HEK293 (cell line): ENCODE results near the gene ST8SIA4.
A peak's percentile ranks its signal among the peaks of the same experiment; 100 is the strongest.

Source experiments
- CTCF ChIA-PET: fragments of 350-600 bp; formaldehyde crosslinking; extraction: SDS; loops from one replicate; lab custom pipeline; 2021; ENCODE audit warnings: antibody characterized with exemption; lab: Yijun Ruan, JAX
- POLR2A ChIA-PET: fragments of 300-600 bp; formaldehyde crosslinking; extraction: SDS; loops from one replicate; lab custom pipeline; 2020; ENCODE audit warnings: antibody characterized with exemption, inconsistent platforms; lab: Yijun Ruan, JAX
- H3K27ac ChIP-seq: fragments of 200-500 bp; sonication (Bioruptor generic); 2 replicates; pipeline ENCODE4 v1.5.1; 2014; ENCODE audit warnings: low read depth, low read length, control low read depth, inconsistent platforms; ENCODE audit errors: extremely low read depth
- H3K36me3 ChIP-seq, 2 experiments: fragments of 200-500 bp in 1 of 2; sonication (Bioruptor generic) in 1 of 2; 1 replicate in 1 of 2; 2 replicates in 1 of 2; pipeline ENCODE4 v1.5.1; 2014 to 2017; ENCODE audit warnings: inconsistent platforms in 2 of 2, low read length in 2 of 2; ENCODE audit not compliant: control insufficient read depth in 2 of 2, insufficient read depth in 1 of 2
- H3K4me1 ChIP-seq: fragments of 200-500 bp; sonication (Bioruptor generic); 2 replicates; pipeline ENCODE4 v1.5.1; 2014; ENCODE audit warnings: mild to moderate bottlenecking, low read length, inconsistent platforms; ENCODE audit not compliant: control insufficient read depth, insufficient read depth
- H3K4me3 ChIP-seq: 2 replicates; pipeline ENCODE4 v1.5.1; 2011; ENCODE audit warnings: low read depth, mild to moderate bottlenecking, control low read depth, low read length, moderate library complexity
- H3K9me3 ChIP-seq: fragments of 200-500 bp; sonication (Bioruptor generic); 2 replicates; pipeline ENCODE4 v1.5.1; 2014; ENCODE audit warnings: low read depth, low read length, inconsistent platforms; ENCODE audit not compliant: control insufficient read depth, insufficient read depth
- MEIS1 ChIP-seq: sonication (generic); formaldehyde crosslinking; IDR thresholded peaks from 2 replicates; pipeline ENCODE4 v1.8.1; 2022; ENCODE audit warnings: missing genetic modification reagents, mild to moderate bottlenecking, borderline replicate concordance
- ZBTB8A ChIP-seq: fragments of 450-650 bp; formaldehyde crosslinking; IDR thresholded peaks from 2 replicates; pipeline ENCODE4 v1.5.1; 2016; ENCODE audit warnings: missing biosample characterization, missing genetic modification characterization
- ZNF202 ChIP-seq: fragments of 450-650 bp; formaldehyde crosslinking; IDR thresholded peaks from 2 replicates; pipeline ENCODE4 v1.5.1; 2016; ENCODE audit warnings: missing biosample characterization, missing genetic modification characterization, borderline replicate concordance
- ZNF24 ChIP-seq: fragments of 450-650 bp; formaldehyde crosslinking; IDR thresholded peaks from 2 replicates; pipeline ENCODE4 v1.5.1; 2016; ENCODE audit warnings: missing biosample characterization, missing genetic modification characterization
- ZNF394 ChIP-seq: fragments of 450-650 bp; formaldehyde crosslinking; IDR thresholded peaks from 2 replicates; pipeline ENCODE4 v1.5.1; 2016; ENCODE audit warnings: missing biosample characterization, missing genetic modification characterization, mild to moderate bottlenecking, moderate library complexity, borderline replicate concordance
- ZNF433 ChIP-seq: fragments of 450-650 bp; formaldehyde crosslinking; IDR thresholded peaks from 2 replicates; pipeline ENCODE4 v1.5.1; 2016; ENCODE audit warnings: missing biosample characterization, missing genetic modification characterization, low read depth
- ZNF488 ChIP-seq: fragments of 450-650 bp; formaldehyde crosslinking; IDR thresholded peaks from 2 replicates; pipeline ENCODE4 v1.5.1; 2016; ENCODE audit warnings: missing biosample characterization, missing genetic modification characterization
- ZNF548 ChIP-seq: fragments of 450-650 bp; formaldehyde crosslinking; IDR thresholded peaks from 2 replicates; pipeline ENCODE4 v1.5.1; 2016; ENCODE audit warnings: missing biosample characterization, missing genetic modification characterization
- ZNF747 ChIP-seq: fragments of 450-650 bp; formaldehyde crosslinking; IDR thresholded peaks from 2 replicates; pipeline ENCODE4 v1.5.1; 2016; ENCODE audit warnings: missing biosample characterization, missing genetic modification characterization
- ZNF777 ChIP-seq: fragments of 450-650 bp; formaldehyde crosslinking; IDR thresholded peaks from 2 replicates; pipeline ENCODE4 v1.5.1; 2017; ENCODE audit warnings: missing biosample characterization, missing genetic modification characterization, borderline replicate concordance
- ZNF792 ChIP-seq: fragments of 450-650 bp; formaldehyde crosslinking; IDR thresholded peaks from 2 replicates; pipeline ENCODE4 v1.5.1; 2016; ENCODE audit warnings: missing biosample characterization, missing genetic modification characterization
- TF ChIP-seq, protein P1 (sequence below): fragments of 450-650 bp; formaldehyde crosslinking; IDR thresholded peaks from 2 replicates; pipeline ENCODE4 v1.5.1; 2016; ENCODE audit warnings: missing biosample characterization, missing genetic modification characterization
- TF ChIP-seq, protein P2 (sequence below): fragments of 450-650 bp; formaldehyde crosslinking; conservative IDR thresholded peaks from 2 replicates; pipeline ENCODE4 v1.5.1; 2016; ENCODE audit warnings: low read depth, missing biosample characterization, missing genetic modification characterization
- TF ChIP-seq, protein P3 (sequence below): fragments of 450-650 bp; formaldehyde crosslinking; IDR thresholded peaks from 2 replicates; pipeline ENCODE4 v1.5.1; 2016; ENCODE audit warnings: missing biosample characterization, missing genetic modification characterization

The ST8SIA4 gene

GRCh38 chr5:100777680-100778300 lies 125.3 kb downstream of the ST8SIA4 start:
- H3K4me3 ChIP-seq = no peak overlapping the region
- CTCF ChIA-PET = no interaction called here

GRCh38 chr5:100775533-100775855 lies 127.6 kb downstream of the ST8SIA4 start:
- TF ChIP-seq, protein P1, sequence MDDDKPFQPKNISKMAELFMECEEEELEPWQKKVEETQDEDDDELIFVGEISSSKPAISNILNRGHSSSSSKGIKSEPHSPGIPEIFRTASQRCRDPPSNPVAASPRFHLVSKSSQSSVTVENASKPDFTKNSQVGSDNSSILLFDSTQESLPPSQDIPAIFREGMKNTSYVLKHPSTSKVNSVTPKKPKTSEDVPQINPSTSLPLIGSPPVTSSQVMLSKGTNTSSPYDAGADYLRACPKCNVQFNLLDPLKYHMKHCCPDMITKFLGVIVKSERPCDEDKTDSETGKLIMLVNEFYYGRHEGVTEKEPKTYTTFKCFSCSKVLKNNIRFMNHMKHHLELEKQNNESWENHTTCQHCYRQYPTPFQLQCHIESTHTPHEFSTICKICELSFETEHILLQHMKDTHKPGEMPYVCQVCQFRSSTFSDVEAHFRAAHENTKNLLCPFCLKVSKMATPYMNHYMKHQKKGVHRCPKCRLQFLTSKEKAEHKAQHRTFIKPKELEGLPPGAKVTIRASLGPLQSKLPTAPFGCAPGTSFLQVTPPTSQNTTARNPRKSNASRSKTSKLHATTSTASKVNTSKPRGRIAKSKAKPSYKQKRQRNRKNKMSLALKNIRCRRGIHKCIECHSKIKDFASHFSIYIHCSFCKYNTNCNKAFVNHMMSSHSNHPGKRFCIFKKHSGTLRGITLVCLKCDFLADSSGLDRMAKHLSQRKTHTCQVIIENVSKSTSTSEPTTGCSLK (tag by site-specific recombination) = no peak
- TF ChIP-seq ZNF488 (tag by site-specific recombination) = no peak
- TF ChIP-seq ZNF433 (tag by site-specific recombination) = no peak
- TF ChIP-seq ZBTB8A (tag by site-specific recombination) = no peak
- no peak for TF ChIP-seq ZNF202
- TF ChIP-seq ZNF792 = no peak
- TF ChIP-seq, protein P2, sequence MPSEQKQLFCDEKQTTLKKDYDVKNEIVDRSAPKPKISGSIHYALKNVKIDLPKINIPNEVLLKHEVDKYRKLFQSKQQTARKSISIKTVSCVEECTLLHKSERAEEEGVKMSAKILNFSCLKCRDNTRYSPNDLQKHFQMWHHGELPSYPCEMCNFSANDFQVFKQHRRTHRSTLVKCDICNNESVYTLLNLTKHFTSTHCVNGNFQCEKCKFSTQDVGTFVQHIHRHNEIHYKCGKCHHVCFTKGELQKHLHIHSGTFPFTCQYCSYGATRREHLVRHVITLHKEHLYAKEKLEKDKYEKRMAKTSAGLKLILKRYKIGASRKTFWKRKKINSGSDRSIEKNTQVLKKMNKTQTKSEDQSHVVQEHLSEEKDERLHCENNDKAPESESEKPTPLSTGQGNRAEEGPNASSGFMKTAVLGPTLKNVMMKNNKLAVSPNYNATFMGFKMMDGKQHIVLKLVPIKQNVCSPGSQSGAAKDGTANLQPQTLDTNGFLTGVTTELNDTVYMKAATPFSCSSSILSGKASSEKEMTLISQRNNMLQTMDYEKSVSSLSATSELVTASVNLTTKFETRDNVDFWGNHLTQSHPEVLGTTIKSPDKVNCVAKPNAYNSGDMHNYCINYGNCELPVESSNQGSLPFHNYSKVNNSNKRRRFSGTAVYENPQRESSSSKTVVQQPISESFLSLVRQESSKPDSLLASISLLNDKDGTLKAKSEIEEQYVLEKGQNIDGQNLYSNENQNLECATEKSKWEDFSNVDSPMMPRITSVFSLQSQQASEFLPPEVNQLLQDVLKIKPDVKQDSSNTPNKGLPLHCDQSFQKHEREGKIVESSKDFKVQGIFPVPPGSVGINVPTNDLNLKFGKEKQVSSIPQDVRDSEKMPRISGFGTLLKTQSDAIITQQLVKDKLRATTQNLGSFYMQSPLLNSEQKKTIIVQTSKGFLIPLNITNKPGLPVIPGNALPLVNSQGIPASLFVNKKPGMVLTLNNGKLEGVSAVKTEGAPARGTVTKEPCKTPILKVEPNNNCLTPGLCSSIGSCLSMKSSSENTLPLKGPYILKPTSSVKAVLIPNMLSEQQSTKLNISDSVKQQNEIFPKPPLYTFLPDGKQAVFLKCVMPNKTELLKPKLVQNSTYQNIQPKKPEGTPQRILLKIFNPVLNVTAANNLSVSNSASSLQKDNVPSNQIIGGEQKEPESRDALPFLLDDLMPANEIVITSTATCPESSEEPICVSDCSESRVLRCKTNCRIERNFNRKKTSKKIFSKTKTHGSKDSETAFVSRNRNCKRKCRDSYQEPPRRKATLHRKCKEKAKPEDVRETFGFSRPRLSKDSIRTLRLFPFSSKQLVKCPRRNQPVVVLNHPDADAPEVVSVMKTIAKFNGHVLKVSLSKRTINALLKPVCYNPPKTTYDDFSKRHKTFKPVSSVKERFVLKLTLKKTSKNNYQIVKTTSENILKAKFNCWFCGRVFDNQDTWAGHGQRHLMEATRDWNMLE = no peak
- TF ChIP-seq ZNF24 (tag by site-specific recombination) = no peak
- TF ChIP-seq, protein P3, sequence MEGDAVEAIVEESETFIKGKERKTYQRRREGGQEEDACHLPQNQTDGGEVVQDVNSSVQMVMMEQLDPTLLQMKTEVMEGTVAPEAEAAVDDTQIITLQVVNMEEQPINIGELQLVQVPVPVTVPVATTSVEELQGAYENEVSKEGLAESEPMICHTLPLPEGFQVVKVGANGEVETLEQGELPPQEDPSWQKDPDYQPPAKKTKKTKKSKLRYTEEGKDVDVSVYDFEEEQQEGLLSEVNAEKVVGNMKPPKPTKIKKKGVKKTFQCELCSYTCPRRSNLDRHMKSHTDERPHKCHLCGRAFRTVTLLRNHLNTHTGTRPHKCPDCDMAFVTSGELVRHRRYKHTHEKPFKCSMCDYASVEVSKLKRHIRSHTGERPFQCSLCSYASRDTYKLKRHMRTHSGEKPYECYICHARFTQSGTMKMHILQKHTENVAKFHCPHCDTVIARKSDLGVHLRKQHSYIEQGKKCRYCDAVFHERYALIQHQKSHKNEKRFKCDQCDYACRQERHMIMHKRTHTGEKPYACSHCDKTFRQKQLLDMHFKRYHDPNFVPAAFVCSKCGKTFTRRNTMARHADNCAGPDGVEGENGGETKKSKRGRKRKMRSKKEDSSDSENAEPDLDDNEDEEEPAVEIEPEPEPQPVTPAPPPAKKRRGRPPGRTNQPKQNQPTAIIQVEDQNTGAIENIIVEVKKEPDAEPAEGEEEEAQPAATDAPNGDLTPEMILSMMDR (tag by site-specific recombination) = no peak
- no peak for TF ChIP-seq ZNF747 (tag by site-specific recombination)
- no peak for TF ChIP-seq ZNF548
- no peak for TF ChIP-seq ZNF777 (tag by site-specific recombination)
- H3K4me3 ChIP-seq = no peak overlapping the region
- ChIA-PET POLR2A (no interaction called here), CTCF (interaction anchor here (0.8 kb wide), 1 partner anchor 184 kb away, joined by 3 read pairs; no protein-coding TSS in a partner anchor)
- no peaks in the 10 kb centered on the region for H3K36me3 ChIP-seq
- H3K9me3 ChIP-seq = no peaks in the 10 kb centered on the region
- H3K4me1 ChIP-seq = no peaks in the 10 kb centered on the region
- H3K27ac ChIP-seq = no peak overlapping the region

More at GRCh38 chr5:100777680-100778300, 125.3 kb downstream of the ST8SIA4 start:
- Histone ChIP-seq H3K9me3 (no peaks in the 10 kb centered on the region), H3K36me3 (no peaks in the 10 kb centered on the region), H3K27ac (no peak overlapping the region), H3K4me1 (no peaks in the 10 kb centered on the region)
- POLR2A ChIA-PET = no interaction called here
- TF ChIP-seq ZNF394 (tag by site-specific recombination) = peak; percentile 76; the same call in 1 of the 2 replicates
- TF ChIP-seq MEIS1 = no peak
